Activated effector memory CD4-positive, alpha-beta T cell treated with Interleukin-2 at 50 U/mL for 16 hours (primary cell): ENCODE measurements around the gene KLF1.

Source experiments
- DNase-seq: peaks from one replicate; pipeline ENCODE4 v3.0.0-alpha.2; 2020

KLF1 gene

DNA sequence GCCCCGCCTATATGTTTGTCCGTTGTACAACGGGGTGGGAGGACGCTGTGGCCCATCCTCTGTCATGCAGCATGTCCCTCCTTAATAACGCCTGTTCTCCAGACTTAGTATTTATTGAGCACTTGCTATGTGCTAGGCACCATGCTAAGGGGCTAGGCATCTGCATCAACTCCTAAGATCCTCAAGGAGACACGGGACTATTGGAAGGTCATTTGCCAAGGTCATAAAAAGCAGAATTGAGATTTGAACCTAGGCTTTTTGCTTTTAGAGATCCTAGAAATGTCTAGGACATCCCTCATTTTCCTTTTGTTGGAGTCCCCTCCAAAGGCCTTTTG is 50.5 kb downstream of the KLF1 start:
- no peak for DNase-seq

DNA sequence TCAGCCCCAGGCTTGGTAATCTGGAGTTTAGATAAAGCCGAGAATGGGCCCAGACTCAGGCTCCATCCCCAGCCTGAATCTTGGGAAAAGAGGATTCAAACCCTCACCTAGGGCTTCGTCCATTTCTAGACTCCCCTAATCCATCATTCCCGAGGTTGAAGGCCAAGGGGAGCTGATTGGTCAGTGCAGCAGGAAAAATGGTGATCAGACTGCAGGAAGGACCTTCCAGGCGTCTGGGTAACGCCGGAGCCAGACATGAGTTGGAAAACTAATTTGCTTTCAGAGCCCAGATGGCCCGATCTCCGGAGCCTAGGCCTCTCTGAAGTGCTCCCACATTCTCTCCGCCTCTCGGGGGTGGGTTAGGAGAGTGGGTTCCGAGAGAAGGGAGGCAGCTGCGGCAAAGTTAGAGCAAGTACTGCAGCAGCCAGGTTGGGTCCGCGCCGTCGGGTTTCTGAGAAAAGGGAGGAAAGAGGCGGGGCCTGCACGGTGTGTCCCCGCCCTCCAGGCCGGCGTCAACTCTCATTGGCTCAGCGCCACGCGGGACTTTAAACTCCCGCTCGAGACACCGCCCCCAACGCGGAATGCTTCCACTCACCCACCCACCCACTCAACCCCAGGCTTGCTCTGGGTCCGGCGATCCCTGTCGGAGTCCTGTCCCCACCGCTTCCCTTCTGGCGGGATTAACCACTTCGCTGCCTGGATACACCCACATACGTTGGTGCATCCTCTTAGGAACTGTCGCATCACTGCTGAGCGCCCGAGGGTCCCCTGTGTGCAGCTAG is 51.8 kb downstream of the KLF1 start:
- DNase-seq, result no peak

DNA sequence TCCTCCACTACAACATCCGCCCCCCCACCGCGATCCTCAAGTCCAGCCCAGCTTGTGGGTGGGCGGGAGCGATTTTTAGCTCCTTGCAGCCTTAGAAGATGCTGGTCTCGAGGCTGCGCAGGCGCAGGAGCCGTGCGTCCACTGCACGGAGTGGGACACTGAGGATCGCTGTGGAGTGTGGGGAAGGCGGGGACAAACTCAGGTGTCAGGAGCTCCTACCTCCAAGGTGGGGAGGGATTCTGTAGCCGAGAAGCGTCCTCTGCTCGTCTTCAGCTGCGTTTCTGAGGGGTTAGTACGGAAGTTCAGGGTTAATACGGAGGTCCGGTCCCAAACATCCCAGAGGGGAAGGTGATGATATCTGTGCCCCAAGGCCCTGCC is 52.4 kb downstream of the KLF1 start, which contains the start of gene RTBDN:
RTBDN (minus strand) TSS at position 14 of the 378 bp plus-strand sequence. CDS start 4,600 bp downstream, outside the sequence.
- no peak for DNase-seq
